Prostate gland (tissue), 2 donors: Measurements from ENCODE around the gene DNAJC27.

Source experiments
- POLR2A ChIP-seq: fragments of 450-650 bp; IDR thresholded peaks from one replicate; pipeline ENCODE4 v1.6.1; 2016; ENCODE audit warnings: antibody characterized with exemption, mild to moderate bottlenecking
- POLR2AphosphoS5 ChIP-seq: sonication (generic); formaldehyde crosslinking; IDR thresholded peaks from one replicate; pipeline ENCODE4 v1.6.1; 2017; ENCODE audit warnings: antibody characterized with exemption
- TF ChIP-seq, protein P1 (sequence below), 4 experiments: fragments of 200-600 bp in 2 of 4; fragments of 450-650 bp in 2 of 4; sonication (generic) in 2 of 4; IDR thresholded peaks; 1 replicate in 3 of 4; 2 replicates in 1 of 4; pipeline ENCODE4 v1.5.1; 2016 to 2019; ENCODE audit warnings: antibody characterized with exemption in 4 of 4, mild to moderate bottlenecking in 2 of 4, moderate library complexity in 2 of 4

DNA sequence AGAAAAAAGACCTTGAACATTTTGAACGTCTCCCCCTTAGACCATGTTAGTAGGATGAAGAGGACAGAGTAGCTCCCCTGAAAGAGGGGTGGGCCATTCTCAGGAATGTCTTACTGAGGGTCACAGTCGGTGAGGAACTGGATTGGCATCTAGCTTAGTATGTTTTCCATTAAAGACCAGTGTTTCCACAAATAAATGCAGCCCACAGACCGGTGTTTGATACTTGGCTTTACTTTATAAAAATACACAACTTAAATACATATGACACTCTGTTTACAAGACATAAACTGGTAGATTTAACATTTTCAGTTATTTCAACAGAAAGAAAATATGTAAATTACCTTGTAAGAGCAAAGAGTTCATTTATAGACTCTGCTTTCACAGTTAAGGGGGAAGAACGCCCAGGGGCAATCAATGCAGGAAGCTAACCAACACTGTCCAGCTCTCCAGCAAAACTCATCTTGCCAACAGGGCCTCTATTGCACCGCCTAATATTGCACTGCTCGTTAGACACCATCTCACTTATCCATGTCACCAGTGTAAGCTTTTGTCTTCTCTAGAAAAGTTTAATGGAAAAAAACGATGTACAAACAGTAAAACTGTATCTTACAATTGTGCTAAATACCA is 28.2 kb downstream of the DNAJC27 start:
- TF ChIP-seq, protein P1, sequence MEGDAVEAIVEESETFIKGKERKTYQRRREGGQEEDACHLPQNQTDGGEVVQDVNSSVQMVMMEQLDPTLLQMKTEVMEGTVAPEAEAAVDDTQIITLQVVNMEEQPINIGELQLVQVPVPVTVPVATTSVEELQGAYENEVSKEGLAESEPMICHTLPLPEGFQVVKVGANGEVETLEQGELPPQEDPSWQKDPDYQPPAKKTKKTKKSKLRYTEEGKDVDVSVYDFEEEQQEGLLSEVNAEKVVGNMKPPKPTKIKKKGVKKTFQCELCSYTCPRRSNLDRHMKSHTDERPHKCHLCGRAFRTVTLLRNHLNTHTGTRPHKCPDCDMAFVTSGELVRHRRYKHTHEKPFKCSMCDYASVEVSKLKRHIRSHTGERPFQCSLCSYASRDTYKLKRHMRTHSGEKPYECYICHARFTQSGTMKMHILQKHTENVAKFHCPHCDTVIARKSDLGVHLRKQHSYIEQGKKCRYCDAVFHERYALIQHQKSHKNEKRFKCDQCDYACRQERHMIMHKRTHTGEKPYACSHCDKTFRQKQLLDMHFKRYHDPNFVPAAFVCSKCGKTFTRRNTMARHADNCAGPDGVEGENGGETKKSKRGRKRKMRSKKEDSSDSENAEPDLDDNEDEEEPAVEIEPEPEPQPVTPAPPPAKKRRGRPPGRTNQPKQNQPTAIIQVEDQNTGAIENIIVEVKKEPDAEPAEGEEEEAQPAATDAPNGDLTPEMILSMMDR (IDR thresholded peaks at IDR 0.05), result no peak
- TF ChIP-seq POLR2AphosphoS5, result no peak
- no peak for TF ChIP-seq POLR2A
